CD14-positive monocyte (primary cell): Measurements from ENCODE around the gene ZC3H13. TPM values are rescaled to one million over a fixed set of nuclear protein-coding genes. Genes with fewer than 3 reads are reported as not detected.

Experiments used
- DNase-seq, 3 donors: peaks; one replicate each; pipeline ENCODE4 v3.0.0-alpha.2; 2011 to 2022
- H2AFZ ChIP-seq: 2 replicates; pipeline ENCODE4 v1.6.0; 2012; ENCODE audit warnings: mild to moderate bottlenecking, low read depth, low read length, inconsistent platforms; ENCODE audit not compliant: insufficient read depth, poor library complexity, severe bottlenecking
- H3K27ac ChIP-seq, 2 donors: 1 replicate in 1 of 2; 2 replicates in 1 of 2; pipeline ENCODE4 v1.5.1; 2012 to 2013; ENCODE audit warnings: low read length in 2 of 2, control low read depth in 1 of 2, inconsistent platforms in 1 of 2, low read depth in 1 of 2, mild to moderate bottlenecking in 1 of 2
- H3K27me3 ChIP-seq, 2 donors: one replicate each; pipeline versions ENCODE4 v1.6.0 to v1.6.1; 2011 to 2013; ENCODE audit warnings: low read length in 2 of 2; ENCODE audit not compliant: control insufficient read depth in 2 of 2, insufficient read depth in 2 of 2
- H3K36me3 ChIP-seq, 2 donors: replicated peaks in 1 of 2; 1 replicate in 1 of 2; 2 replicates in 1 of 2; pipeline versions ENCODE4 v1.5.1 to v1.6.1; 2012 to 2013; ENCODE audit warnings: low read length in 2 of 2, control low read depth in 1 of 2, inconsistent platforms in 1 of 2, mild to moderate bottlenecking in 1 of 2; ENCODE audit not compliant: insufficient read depth in 2 of 2, control insufficient read depth in 1 of 2
- H3K4me1 ChIP-seq, 2 donors: 1 replicate in 1 of 2; 2 replicates in 1 of 2; pipeline versions ENCODE4 v1.5.1 to v1.6.1; 2012 to 2013; ENCODE audit warnings: low read length in 2 of 2, control low read depth in 1 of 2, inconsistent platforms in 1 of 2, mild to moderate bottlenecking in 1 of 2, moderate library complexity in 1 of 2; ENCODE audit not compliant: insufficient read depth in 2 of 2, control insufficient read depth in 1 of 2
- H3K4me2 ChIP-seq: replicated peaks from 2 replicates; pipeline ENCODE3; 2012; ENCODE audit warnings: low read length, moderate library complexity, mild to moderate bottlenecking; ENCODE audit not compliant: poor library complexity, severe bottlenecking; ENCODE audit errors: extremely low read depth
- H3K4me3 ChIP-seq, 3 experiments: fragments of 200-600 bp in 1 of 3; sonication (generic) in 1 of 3; replicated peaks in 1 of 3; 1 replicate in 2 of 3; 2 replicates in 1 of 3; pipeline ENCODE4 v1.5.1; 2011 to 2013; ENCODE audit warnings: low read length in 3 of 3, mild to moderate bottlenecking in 3 of 3, control low read depth in 2 of 3, low read depth in 2 of 3, inconsistent platforms in 1 of 3, moderate library complexity in 1 of 3
- H3K79me2 ChIP-seq: 2 replicates; pipeline ENCODE4 v1.6.0; 2012; ENCODE audit warnings: mild to moderate bottlenecking, control low read depth, inconsistent platforms, low read length, moderate library complexity; ENCODE audit not compliant: insufficient read depth
- H3K9ac ChIP-seq: 2 replicates; pipeline ENCODE4 v1.6.0; 2017; ENCODE audit warnings: low read length, mild to moderate bottlenecking; ENCODE audit not compliant: insufficient read depth, poor library complexity, severe bottlenecking
- H3K9me3 ChIP-seq, 2 donors: replicated peaks in 1 of 2; 1 replicate in 1 of 2; 2 replicates in 1 of 2; pipeline versions ENCODE4 v1.5.1 to v1.6.1; 2012 to 2013; ENCODE audit warnings: low read length in 2 of 2, control low read depth in 1 of 2; ENCODE audit not compliant: control insufficient read depth in 1 of 2, insufficient read depth in 1 of 2
- H4K20me1 ChIP-seq: 2 replicates; pipeline ENCODE4 v1.6.0; 2012; ENCODE audit warnings: mild to moderate bottlenecking, low read length, control low read depth, moderate library complexity; ENCODE audit not compliant: insufficient read depth
- H3K27ac Mint-ChIP-seq, 7 donors: one replicate each; pipeline ENCODE4 v1.8.0; 2020; ENCODE audit warnings: mild to moderate bottlenecking in 7 of 7, mixed read lengths in 7 of 7, moderate library complexity in 6 of 7, inconsistent platforms in 2 of 7
- H3K27me3 Mint-ChIP-seq, 3 donors: one replicate each; pipeline ENCODE4 v1.8.0; 2021 to 2022; ENCODE audit warnings: low read depth in 3 of 3, mild to moderate bottlenecking in 3 of 3, mixed read lengths in 3 of 3, moderate library complexity in 3 of 3, inconsistent platforms in 1 of 3
- H3K36me3 Mint-ChIP-seq, 2 donors: one replicate each; pipeline ENCODE4 v1.8.0; 2020; ENCODE audit warnings: mixed read lengths in 2 of 2, inconsistent platforms in 1 of 2, mild to moderate bottlenecking in 1 of 2
- H3K4me1 Mint-ChIP-seq: one replicate; pipeline ENCODE4 v1.8.0; 2020; ENCODE audit warnings: mild to moderate bottlenecking, mixed read lengths
- H3K4me3 Mint-ChIP-seq, 2 donors: one replicate each; pipeline ENCODE4 v1.8.0; 2020; ENCODE audit warnings: mild to moderate bottlenecking in 2 of 2, mixed read lengths in 2 of 2, moderate library complexity in 1 of 2
- H3K9me3 Mint-ChIP-seq, 7 donors: one replicate each; pipeline ENCODE4 v1.8.0; 2020 to 2022; ENCODE audit warnings: mixed read lengths in 7 of 7, mild to moderate bottlenecking in 6 of 7, moderate library complexity in 6 of 7, inconsistent platforms in 2 of 7
- WGBS: methylation state at CpG from one replicate; pipeline ENCODE4 v1.1.5; 2013; ENCODE audit warnings: missing lambda C conversion rate; ENCODE audit not compliant: insufficient coverage; 5-methylcytosine and 5-hydroxymethylcytosine counted together
- intact Hi-C, 2 donors: fragments of 100-400 bp; cut with micrococcal nuclease; formaldehyde crosslinking; loops; one replicate each; pipeline versions ENCODE4 v1.15.0 to v1.15.1; 2023
- polyA plus RNA-seq, 3 donors: library from polyadenylated mRNA; depleted of rRNA in 1 of 3; unstranded in 2 of 3; stranded (reverse) in 1 of 3; fragments of 300-500 nt in 2 of 3; fragments of >200 nt in 1 of 3; fragmentation: Illumina TruSeq in 2 of 3; gene quantifications; 1 replicate in 2 of 3; 2 replicates in 1 of 3; pipeline ENCODE4 v1.2.3, GENCODE V29; 2012 to 2021
- TF ChIP-seq, protein P1 (sequence below): fragments of 200-600 bp; IDR thresholded peaks from one replicate; pipeline ENCODE4 v1.8.0; 2022; ENCODE audit warnings: antibody characterized with exemption, mild to moderate bottlenecking

ZC3H13 gene
- polyA plus RNA-seq, 3 donors, result 5.3 to 22.2 (median 9.7) TPM

DNA sequence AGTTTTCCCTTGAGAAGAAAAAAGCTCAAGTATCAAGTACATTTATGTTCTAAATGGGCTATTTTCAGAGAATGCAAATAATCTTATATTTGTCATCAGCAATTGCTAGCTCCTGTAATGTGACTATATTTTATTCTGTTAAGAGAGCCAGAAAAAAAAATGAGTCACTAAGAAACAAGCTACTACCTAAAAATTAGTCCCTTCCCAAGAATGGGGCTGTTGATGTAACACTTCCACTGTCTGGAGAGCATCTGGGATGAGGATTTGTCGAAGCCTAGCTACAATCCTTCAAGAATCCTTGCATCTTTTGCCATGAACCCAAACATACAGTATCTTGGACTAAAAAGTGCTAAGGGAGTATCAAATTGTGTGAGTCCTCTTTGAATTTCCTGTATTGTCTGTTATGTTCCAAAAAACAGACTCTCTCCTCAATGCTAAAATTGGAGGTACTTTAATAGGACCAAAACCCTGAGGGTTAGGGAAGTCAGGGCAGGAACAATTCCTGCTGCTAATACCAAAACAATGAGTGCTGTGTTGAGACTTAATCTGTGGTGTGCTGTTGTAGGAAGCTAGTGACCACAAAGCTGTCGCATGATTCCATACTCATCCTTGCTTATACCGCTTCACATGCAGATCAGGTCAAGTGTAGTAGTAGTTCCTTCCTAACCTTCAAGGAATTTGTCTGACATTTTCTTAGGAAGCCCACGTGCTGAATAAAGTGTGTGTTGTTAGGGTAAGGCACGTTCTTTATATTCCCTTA, 4.9 kb upstream of the ZC3H13 start:
- no peaks in the 10 kb centered on the region for H3K9me3 ChIP-seq
- no peak overlapping the region for H3K27ac Mint-ChIP-seq
- peaks cover 5 to 8% (median 5%) of the 10 kb centered on the region in 3 donors for H3K27me3 Mint-ChIP-seq
- H3K36me3 ChIP-seq, result no peaks in the 10 kb centered on the region
- H3K27me3 ChIP-seq, result peaks cover 6 to 10% of the 10 kb centered on the region in 2 donors
- no peaks in the 10 kb centered on the region for H4K20me1 ChIP-seq
- no CpG with 5 or more reads among the region's 5 CpGs for WGBS
- H2AFZ ChIP-seq, result no peak overlapping the region
- TF ChIP-seq, protein P1, sequence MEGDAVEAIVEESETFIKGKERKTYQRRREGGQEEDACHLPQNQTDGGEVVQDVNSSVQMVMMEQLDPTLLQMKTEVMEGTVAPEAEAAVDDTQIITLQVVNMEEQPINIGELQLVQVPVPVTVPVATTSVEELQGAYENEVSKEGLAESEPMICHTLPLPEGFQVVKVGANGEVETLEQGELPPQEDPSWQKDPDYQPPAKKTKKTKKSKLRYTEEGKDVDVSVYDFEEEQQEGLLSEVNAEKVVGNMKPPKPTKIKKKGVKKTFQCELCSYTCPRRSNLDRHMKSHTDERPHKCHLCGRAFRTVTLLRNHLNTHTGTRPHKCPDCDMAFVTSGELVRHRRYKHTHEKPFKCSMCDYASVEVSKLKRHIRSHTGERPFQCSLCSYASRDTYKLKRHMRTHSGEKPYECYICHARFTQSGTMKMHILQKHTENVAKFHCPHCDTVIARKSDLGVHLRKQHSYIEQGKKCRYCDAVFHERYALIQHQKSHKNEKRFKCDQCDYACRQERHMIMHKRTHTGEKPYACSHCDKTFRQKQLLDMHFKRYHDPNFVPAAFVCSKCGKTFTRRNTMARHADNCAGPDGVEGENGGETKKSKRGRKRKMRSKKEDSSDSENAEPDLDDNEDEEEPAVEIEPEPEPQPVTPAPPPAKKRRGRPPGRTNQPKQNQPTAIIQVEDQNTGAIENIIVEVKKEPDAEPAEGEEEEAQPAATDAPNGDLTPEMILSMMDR, result no peak
- H3K4me1 ChIP-seq, result peaks cover 9% of the 10 kb centered on the region in 2 donors
- H3K4me1 Mint-ChIP-seq, result peaks cover 8% of the 10 kb centered on the region
- intact Hi-C loops, result loop anchor here in 1 of 2 donors (10.0 kb wide), 1 partner anchor 67 kb away; no protein-coding TSS in a partner anchor
- peaks cover 0 to 2% (median 0%) of the 10 kb centered on the region in 7 donors for H3K9me3 Mint-ChIP-seq
- no peak overlapping the region for H3K9ac ChIP-seq
- DNase-seq, result no peak
- no peaks in the 10 kb centered on the region for H3K36me3 Mint-ChIP-seq
- no peaks in the 10 kb centered on the region for H3K79me2 ChIP-seq
- no peak overlapping the region for H3K4me3 ChIP-seq
- H3K4me3 Mint-ChIP-seq, result no peak overlapping the region
- no peak overlapping the region for H3K4me2 ChIP-seq
- no peak overlapping the region for H3K27ac ChIP-seq

DNA sequence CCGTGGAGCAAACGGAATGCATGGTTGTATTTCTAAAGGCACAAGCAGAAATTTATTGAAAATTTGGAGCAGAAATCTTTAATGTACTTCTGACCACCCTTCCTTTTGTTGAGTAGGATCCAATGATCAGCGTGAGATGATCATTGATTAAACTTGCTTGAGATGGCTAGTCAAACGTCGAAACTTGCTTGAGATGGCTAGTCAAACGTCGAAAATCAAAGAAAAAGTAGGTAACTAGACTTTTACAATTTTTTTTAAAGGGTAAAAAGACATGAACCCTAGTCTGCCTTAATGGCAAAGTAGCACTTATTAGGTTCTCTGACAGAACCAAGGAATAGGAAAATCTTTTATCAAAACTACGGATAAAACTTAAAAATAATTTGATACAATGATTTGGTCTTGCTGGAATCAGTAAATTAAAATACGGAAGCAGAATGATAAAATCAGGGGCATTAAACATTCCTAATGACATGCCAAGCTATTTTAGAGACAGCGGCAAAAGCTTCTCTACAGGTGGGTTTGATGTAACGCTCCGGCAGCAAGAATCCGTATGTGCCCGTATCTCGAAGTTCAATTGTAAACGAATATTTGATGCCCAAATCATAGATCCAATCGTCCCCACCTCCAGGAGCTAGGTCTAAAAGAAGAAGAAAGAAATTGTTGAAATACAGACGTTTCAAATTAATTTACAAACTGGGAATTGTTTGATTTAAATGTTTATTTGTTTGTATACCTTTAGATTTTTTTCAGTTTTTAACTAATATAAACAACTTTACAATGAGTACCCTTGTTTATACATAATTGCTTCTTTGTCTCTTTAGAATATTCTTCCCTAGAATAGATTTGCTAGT, 841 bp upstream of the ZC3H13 start:
- peaks cover 6 to 10% of the 10 kb centered on the region in 2 donors for H3K27me3 ChIP-seq
- H3K4me3 ChIP-seq, result peak overlapping the region; percentile 60 to 82 (median 82)
- intact Hi-C loops, result loop anchor here (5.0 to 10.0 kb wide), 2 partner anchors 71 to 74 kb away; no protein-coding TSS in a partner anchor
- peaks cover 21 to 28% of the 10 kb centered on the region in 2 donors for H3K4me1 ChIP-seq
- H3K27me3 Mint-ChIP-seq, result peaks cover 3 to 8% (median 5%) of the 10 kb centered on the region in 3 donors
- peak overlapping the region in 1 of 2 donors; percentile 96 for H3K27ac ChIP-seq
- peaks cover 27% of the 10 kb centered on the region for H3K4me1 Mint-ChIP-seq
- TF ChIP-seq, protein P1, result no peak
- peak overlapping the region; percentile 92 for H2AFZ ChIP-seq
- WGBS, result 8% methylated on average over 5 of the region's 18 CpGs
- DNase-seq, result no peak
- peaks cover 3 to 5% of the 10 kb centered on the region in 2 donors for H3K36me3 Mint-ChIP-seq
- H3K27ac Mint-ChIP-seq, result peak overlapping the region; percentile 98 to 99 (median 99)
- H3K9me3 Mint-ChIP-seq, result peaks cover 0 to 4% (median 2%) of the 10 kb centered on the region in 7 donors
- peak overlapping the region; percentile 83 for H3K4me2 ChIP-seq
- peak overlapping the region; percentile 93 for H3K9ac ChIP-seq
- no peaks in the 10 kb centered on the region for H3K9me3 ChIP-seq
- no peaks in the 10 kb centered on the region for H4K20me1 ChIP-seq
- H3K79me2 ChIP-seq, result peaks cover 37% of the 10 kb centered on the region
- no peaks in the 10 kb centered on the region for H3K36me3 ChIP-seq
- H3K4me3 Mint-ChIP-seq, result peak overlapping the region; percentile 90 to 94
